G401 (cell line): ENCODE measurements around the gene METTL26. TPM values are rescaled to one million over a fixed set of nuclear protein-coding genes. Genes with fewer than 3 reads are reported as not detected.
A peak's percentile ranks its signal among the peaks of the same experiment; 100 is the strongest.

ENCODE experiments used
- DNase-seq: peaks from one replicate; pipeline ENCODE4 v3.0.0-alpha.2; 2015; ENCODE audit warnings: low spot score
- in situ Hi-C: cut with HindIII; loops from 2 replicates; pipeline ENCODE4 v1.10.0; 2016; ENCODE audit warnings: low sequenced_read_pairs, mixed read lengths
- total RNA-seq: library from RNA; depleted of rRNA; stranded (reverse); fragments of >200 nt; shearing (Covaris generic); gene quantifications from 2 replicates; pipeline ENCODE4 v1.2.3, GENCODE V29; 2014

METTL26 gene
- total RNA-seq, 1 experiment from 2014 or later: 119 TPM

DNA sequence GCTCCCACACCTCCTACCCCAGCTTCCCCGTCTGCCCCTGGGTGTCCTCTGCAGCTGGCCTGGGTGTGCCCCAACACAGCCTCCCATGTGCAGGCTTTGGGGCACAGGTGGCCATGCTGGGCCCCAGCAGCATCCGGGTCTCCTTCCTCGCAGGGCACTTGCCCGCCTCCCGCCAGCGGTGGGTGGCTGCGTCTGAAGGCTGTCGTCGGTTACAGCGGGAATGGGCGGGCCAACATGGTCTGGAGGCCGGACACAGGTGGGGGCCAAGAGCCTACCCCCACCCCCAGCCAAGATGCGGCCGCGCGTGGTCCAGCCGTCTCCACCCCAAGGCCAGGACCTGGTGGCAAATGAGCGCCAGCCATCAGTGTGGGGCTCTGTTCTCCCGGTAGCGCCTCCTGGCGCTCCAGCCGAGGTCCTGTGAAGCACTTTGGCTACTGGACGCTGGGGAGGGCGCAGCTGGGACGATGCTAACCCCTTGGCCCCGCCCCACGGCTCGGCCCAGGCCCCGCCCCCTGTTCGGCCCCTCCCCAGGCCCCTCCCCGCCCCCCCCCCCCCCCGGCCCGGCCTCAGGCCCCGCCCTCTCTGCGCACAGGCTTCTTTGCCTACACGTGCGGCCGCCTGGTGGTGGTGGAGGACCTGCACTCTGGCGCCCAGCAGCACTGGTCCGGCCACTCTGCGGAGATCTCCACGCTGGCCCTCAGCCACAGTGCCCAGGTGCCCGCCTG, 24.5 kb upstream of the METTL26 start:
- in situ Hi-C loops: no loop called here
- peak; percentile 82 for DNase-seq

DNA sequence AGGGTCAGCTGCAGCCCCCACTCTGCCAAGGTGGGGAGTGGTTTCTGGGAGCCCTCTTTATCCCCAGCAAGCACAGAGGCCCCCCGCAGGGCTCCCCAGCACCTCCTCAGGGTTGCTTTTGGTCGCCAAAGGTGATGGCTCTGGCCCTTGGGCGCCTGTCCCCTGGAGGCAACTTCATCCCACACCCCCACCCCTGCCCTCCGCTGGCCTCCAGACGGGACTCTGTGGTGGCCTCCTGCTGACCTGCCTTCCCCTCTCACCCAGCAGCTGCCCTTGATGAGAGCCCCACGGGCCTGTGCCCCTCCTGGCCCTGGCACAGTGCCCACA, 24.0 kb upstream of the METTL26 start:
- no peak for DNase-seq
- in situ Hi-C loops: no loop called here

DNA sequence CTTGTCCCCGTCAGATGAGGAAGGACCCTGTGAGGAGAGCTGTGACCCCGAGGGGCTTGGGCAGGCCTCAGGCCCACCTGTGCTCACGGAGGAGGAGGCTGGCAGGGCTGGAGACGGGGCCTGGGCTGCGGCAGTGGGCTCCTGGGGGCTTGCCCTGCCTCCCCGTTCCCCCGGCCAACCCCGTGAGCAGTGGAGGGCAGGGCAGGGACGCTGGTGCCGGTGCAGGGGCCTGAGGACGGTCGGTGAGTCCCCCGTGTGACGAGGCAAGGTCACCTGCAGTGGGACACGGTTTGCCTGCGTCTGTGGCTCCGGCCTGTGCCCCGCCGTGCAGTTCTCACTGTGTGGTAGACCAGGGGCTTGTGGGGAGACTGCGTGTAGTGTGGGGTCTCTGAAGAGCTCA, 23.5 kb upstream of the METTL26 start:
- in situ Hi-C loops: no loop called here
- no peak for DNase-seq

DNA sequence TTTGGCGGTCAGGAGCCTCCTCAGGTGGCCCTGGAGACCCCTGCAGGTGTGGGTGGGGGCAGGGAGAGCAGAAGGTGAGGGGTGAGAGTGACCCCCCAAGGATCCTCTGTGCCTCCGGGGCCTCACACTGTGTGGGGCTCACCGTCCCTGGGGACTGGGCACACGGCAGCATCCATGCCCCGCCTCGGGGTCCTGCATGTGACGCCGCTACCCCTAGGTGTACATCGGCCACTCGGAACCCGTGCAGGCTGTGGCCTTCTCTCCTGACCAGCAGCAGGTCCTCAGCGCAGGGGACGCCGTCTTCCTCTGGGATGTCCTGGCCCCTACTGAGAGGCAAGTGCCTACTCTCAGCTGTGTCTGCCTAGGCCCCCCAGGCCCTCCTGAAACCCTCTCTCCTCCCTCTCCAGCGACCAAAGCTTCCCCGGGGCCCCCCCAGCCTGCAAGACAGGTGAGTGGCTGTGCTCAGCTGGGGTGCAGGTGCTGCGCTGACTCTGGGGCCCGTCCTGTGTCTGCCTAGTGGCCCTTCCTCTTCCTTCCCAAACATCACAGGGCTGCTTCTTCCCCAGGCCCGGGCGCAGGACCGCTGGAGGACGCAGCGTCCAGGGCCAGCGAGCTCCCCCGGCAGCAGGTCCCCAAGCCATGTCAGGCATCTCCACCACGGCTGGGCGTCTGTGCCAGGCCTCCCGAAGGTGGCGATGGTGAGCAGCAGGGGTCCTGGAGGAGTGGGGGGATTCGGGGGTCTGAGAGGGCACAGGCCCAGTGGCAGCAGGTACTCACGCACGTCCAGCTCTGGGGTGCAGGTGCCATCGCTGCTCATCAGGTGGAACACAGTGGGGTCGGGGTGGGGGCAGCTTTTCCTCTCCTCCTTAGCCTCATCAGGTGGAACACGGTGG, 22.8 kb upstream of the METTL26 start:
- in situ Hi-C loops: no loop called here
- no peak for DNase-seq

DNA sequence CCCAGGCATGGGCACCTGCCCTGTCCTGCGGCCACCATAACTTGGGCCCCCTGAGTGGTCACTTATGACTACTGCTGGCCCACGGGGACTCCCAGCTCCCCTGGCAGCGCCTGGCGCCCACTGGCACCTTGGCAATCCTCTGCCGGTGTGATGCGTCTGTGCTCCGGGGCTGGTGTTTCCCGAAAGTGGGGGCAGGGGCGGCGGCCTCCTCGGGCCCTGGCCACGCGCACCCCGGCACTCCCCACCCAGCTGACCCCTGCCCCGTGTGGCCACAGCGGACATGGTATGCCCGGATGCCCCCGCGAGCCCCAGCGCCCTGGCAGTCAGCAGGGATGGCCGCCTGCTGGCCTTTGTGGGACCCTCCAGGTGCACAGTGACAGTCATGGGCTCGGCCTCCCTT, 21.4 kb upstream of the METTL26 start:
- DNase-seq: no peak
- in situ Hi-C loops: no loop called here

DNA sequence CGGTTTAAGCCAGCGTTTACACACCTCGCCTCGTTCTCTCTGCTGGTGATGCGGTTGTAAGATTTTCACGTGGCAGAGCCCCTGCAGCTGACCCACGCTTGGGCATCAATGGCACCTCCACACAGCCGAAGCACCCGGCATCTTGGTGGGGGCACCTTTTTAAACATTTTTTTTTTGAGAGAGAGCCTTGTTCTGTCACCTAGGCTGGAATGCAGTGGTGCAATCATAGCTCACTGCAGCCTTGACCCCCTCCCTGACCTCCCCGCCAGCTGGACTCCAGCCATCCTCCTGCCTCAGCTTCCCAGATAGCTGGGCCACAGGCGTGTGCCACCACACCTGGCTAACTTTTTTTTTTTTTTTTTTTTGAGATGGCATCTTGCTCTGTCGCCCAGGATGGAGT, 17.9 kb upstream of the METTL26 start:
- no peak for DNase-seq
- in situ Hi-C loops: no loop called here

DNA sequence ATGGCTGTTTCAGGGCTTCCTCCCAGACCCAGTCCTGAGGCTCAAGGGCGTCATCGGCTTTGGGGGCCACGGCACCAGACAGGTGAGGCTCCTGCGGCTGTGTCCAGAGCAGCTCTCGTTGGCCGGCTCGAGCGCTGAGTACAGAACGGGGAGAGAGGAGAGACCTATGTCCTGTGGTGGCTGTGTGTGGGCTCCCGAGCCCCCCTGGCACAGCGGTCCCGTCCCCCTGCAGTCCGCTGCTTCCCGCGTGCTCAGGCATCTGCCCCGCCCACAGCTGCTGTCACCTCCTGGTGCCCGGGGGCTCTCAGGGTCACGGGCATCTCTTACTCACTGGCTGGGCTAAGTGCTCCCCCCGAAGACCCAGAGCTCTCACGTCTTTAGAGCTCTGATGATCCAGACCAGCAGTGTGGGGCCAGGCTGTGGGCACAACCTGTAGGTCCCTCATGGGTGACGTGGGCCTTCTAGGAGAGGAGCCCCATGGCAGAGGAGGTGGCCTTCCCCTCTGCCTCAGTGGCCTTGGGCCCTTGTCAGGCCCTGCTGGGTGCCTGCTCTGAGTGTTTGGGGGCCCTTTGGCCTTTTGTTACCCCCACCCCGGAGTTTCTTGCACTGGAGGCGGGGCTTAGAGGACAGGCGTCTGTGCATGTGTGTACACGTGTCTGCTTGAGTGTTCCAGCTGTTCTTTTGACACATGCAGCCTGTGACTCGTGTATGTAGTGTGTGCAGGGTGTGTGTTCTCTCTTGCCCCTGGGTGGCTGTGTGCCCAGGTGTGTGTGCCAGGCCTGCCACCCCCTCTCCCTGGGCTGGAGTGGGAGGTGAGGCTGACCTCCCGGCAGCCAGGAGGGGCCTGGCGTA, 16.6 kb upstream of the METTL26 start:
- no peak for DNase-seq
- in situ Hi-C loops: no loop called here

DNA sequence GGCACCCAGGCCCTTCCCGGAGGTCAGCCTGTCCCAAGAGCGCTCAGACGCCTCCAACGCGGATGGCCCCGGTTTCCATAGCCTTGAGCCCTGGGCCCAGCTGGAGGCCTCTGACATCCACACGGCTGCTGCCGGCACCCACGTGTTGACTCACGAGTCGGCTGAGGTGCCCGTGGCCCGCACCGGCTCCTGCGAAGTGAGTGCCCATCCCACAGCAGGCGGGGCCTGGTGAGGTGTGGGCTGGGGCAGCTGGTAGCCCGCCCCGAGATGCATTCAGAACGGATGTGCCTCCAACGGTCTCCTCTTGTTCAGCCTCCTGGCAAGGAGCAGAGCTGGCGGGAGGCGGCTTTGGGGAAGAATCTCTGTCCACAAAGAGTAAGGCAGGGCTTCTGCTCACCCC, 15.7 kb upstream of the METTL26 start:
- no peak for DNase-seq
- in situ Hi-C loops: no loop called here

DNA sequence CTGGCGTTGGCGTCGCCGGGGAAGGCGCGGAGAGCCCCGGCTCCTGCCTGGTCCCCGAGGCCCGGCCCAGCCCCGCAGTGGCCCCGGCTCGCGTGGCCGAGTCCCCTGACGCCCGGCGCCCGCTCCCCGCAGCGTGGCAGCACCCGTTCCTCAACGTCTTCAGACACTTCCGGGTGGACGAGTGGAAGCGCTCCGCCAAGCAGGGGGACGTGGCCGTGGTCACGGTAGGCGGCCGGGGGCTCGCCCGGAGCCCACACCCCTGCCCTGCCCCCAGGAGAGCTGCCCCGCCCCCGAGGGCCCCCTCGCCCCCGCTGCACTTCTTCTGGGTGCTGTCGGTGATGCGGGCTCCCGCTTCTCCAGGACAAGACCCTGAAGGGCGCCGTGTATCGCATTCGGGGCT, 13.5 kb upstream of the METTL26 start:
- DNase-seq: no peak

DNA sequence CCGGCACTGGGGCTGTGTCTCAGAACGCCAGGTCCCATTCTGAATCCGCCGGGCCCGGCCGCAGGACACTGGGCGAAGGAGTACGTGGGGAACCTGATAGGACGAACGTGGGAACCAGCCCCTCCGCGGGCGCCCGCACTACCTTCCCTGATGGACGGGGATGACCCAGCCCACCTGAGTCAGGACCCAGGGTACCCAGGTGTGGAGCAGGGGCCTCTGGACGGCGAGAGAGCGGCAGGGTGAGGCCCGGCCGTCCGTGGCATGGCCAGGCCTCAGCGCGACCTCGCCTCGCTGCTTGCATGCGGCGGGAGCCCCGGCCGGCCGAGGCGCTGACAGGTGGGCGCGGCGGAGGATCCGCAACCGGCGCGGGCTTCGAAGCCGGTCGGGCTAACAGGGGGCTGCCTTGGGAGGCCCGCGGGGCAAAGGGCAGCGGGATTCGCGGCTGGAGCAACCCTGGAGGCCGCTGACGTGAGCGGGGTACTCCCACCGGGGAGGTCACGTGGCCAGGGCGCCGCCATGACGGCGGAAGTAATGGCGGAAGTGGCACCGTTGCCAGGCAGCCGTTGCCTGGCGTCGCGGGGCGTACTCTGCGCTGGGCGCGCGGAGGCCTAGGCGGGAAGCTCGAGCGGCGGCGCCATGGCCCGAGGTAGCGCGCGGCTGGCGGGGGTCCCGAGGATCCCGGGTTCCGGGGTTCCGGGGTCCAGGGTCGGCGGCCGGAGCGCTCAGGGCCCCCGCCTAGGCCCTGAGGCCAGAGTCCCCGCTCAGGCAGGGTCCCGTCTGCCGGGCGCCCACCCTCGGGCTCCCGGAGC, 12.9 kb upstream of the METTL26 start, which contains the start of gene WDR90:
TSS of gene WDR90 (plus strand) at position 585 of the 809 bp plus-strand sequence. CDS start at position 637, 52 bp downstream.
- in situ Hi-C loops: no loop called here
- peak; percentile 86 for DNase-seq

More for the DNA sequence above, 13.5 kb upstream of the METTL26 start:
- in situ Hi-C loops: no loop called here

DNA sequence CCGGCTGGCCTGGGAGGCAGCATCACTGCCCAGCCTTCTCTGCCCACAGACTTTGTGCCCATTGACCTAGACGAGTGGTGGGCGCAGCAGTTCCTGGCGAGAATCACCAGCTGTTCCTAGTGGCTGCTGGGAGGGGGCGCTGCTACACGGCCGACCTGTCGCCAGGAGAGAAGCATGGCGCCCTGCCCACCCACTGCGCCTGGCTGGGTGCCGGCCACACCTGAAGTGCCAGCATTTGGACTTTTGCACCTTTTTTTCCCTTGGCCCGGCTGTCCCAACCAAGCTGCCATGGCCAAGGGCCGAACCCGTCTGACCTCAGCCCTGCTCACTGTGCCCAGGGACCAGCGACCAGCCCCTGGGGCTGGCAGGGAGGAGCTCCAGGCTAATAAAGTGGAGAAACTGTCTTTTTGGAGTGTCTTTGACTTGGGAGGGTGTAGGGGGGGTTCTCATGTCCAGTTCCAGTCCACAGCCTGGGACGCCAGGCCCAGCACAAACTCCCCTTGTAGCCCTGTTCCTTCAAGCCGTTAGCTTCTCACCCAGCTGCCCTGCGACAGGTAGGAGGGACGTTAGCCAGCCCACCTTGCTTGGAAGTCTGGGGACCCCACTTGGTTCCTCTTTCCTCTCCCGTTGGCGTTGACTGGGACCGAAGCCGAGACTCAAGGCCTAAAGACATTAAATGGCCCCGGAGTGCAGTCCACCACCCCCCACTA, 12.1 kb upstream of the METTL26 start:
- in situ Hi-C loops: no loop called here
- no peak for DNase-seq

DNA sequence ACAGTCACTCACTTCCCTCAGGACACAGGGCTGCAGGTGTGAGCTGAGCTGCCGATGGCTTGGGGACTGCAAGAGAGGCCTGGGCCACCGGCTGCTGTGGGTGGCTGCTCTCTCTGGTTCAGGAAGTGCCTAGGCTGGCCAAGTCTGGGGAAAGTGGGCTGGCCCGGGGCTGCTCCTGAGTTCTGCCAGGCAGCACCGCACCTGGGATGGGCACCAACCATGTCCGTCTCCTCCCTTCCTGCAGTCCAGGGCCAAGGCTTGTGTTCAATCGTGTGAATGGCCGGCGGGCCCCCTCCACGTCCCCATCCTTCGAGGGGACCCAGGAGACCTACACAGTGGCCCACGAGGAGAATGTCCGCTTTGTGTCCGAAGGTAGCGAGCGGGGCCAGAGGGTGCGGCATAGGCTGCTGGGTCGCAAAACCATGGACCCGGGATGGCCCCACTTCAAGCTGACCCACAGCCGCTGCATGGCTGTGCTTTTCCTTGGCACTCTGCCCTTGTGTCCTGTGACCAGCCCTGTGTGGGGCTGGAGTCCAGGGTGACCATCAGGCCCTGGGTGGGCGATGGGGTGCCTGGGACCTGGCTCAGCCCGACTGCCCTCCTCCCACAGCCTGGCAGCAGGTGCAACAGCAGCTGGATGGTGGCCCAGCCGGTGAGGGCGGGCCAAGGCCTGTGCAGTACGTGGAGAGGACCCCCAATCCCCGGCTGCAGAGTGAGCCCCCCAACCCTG, 11.2 kb upstream of the METTL26 start:
- in situ Hi-C loops: no loop called here

DNA sequence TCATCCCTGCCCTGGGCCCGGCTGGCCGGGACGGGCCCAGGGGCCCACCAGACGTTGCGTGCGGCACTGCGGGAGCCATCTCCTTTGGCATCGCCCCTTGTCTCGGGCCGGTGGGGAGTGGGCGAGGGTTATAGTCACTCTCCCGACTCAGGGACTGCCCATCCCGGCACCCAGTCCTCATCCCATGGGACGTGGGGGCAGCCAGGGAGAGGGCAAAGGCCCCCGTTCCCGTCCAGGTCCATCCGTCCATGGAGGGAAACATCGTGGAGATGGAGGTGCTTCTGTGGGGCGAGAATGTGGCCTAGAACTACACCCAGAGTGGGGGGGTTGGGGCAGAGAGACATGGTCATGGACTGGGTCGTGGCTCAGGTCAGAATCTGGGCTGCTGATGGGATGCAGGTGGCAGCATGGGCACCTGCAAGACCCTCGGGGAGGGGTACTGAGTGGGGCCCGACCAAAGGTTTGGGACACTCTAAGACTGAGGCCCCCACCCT, 10.6 kb upstream of the METTL26 start:
- no peak for DNase-seq
- in situ Hi-C loops: no loop called here

More for the DNA sequence above, 11.2 kb upstream of the METTL26 start:
- no peak for DNase-seq

DNA sequence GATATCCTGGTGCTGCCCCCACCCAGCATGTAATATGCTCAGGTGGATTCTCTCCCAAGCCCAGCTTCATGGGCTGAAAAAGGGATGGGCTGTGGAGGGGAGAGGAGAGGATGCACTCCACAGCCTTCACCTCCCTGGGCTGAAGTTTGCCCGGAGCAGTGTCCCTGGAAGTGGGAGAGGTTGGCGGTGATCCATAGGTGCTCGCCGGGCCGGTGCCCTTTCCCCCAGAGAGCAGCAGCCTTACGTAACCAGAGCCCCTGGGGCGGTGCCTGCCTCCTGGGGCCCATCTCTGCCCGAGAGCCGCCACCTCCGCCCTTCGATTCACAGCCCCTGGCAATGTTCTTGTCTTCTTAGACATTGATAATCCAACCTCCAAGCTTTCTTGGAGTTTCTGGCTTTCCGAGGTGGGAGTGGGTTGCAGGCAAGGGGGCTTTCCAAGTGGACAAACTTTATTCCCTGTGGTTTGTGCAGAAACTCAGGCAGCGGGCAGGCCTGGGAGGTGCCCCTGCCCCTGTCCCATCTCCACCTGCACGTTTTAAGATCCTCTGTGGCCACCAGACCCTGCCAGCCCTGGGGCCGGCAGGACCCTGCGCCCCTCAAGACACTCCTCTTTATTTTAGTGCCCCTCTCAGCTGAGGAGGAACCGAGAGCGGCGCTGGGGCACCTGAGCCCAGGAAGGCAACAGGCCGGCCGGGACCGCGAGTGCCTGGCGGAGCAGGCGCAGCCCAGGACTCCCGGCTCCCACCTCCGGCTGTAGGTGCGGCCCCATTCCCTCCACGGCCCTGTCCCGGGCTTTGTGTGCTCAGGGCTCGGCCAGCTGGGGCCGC, 10.0 kb upstream of the METTL26 start:
- in situ Hi-C loops: no loop called here
- no peak for DNase-seq

DNA sequence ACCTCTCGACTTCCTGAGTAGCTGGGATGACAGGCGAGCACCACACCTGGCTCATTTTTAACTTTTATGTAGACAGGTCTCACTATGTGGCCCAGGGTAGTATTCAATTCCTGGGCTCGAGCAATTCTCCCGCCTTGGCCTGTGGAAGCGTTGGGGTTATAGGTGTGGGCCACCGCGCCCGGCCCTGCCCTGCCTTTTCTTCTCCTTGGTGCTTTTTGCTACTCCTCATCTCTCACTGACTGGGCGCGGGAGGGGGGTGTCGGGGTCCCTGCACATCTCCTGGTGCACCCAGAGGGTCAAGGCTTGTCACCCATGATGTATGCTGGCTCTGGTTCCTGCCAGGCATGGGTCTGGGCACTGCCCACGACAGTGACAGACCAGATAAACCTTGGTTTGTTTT, 8.5 kb upstream of the METTL26 start:
- DNase-seq: no peak
- in situ Hi-C loops: no loop called here

DNA sequence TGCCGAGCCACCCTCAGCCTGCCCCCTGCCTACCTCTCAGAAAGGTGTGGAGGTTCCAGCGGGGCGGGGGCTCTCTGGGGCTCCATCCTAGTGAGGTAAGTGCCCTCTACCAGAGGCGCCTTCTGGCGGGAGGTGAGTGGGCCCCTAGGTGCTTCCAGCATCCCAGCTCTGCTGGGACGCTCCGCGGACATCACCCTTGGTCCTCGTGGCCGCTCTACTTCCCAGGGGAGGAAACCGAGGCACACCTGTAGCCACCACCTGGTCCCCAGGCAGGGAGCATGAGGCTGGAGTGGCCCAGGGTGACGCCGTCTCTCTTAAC, 6.9 kb upstream of the METTL26 start:
- in situ Hi-C loops: no loop called here
- DNase-seq: no peak
